Neural cell (in vitro differentiated cells): ENCODE data around the gene ZFPM1. TPM values are rescaled to one million over a fixed set of nuclear protein-coding genes. Genes with fewer than 3 reads are reported as not detected.

Experiments
- H2AFZ ChIP-seq: fragments of 200-600, 300-800 bp; sonication (generic), shearing (Covaris generic); 2 replicates; pipeline ENCODE4 v1.6.0; 2014; ENCODE audit warnings: low read depth, mild to moderate bottlenecking, antibody characterized with exemption, low read length, moderate library complexity
- H3F3A ChIP-seq: fragments of 200-600 bp; shearing (Covaris generic); 2 replicates; pipeline ENCODE4 v1.6.1; 2016; ENCODE audit warnings: mild to moderate bottlenecking, moderate library complexity, mixed read lengths, antibody characterized with exemption, low read length; ENCODE audit not compliant: insufficient read depth, poor library complexity, severe bottlenecking
- H3K27ac ChIP-seq: fragments of 200-600, 300-800 bp; sonication (generic), shearing (Covaris generic); 2 replicates; pipeline ENCODE4 v1.5.1; 2014; ENCODE audit warnings: mild to moderate bottlenecking, low read length, moderate library complexity
- H3K27me3 ChIP-seq: fragments of 300-800, 200-600 bp; sonication (generic), shearing (Covaris generic); 2 replicates; pipeline ENCODE4 v1.6.0; 2014; ENCODE audit warnings: mild to moderate bottlenecking, low read depth, low read length, moderate library complexity; ENCODE audit not compliant: insufficient read depth
- H3K36me3 ChIP-seq: fragments of 300-800, 200-600 bp; sonication (generic), shearing (Covaris generic); 2 replicates; pipeline ENCODE4 v1.5.1; 2014; ENCODE audit warnings: mild to moderate bottlenecking, antibody characterized with exemption, low read length, moderate library complexity; ENCODE audit not compliant: insufficient read depth
- H3K4me2 ChIP-seq: fragments of 300-800, 200-600 bp; sonication (generic), shearing (Covaris generic); 2 replicates; pipeline ENCODE4 v1.6.0; 2014; ENCODE audit warnings: mild to moderate bottlenecking, low read length
- H3K4me3 ChIP-seq: fragments of 300-800, 200-600 bp; sonication (generic), shearing (Covaris generic); 2 replicates; pipeline ENCODE4 v1.5.1; 2014; ENCODE audit warnings: mild to moderate bottlenecking, low read length, moderate library complexity
- H3K79me2 ChIP-seq: fragments of 200-600 bp; shearing (Covaris generic); replicated peaks from 2 replicates; pipeline ENCODE4 v1.6.0; 2014; ENCODE audit warnings: mild to moderate bottlenecking, low read length, moderate library complexity; ENCODE audit not compliant: insufficient read depth
- H3K9ac ChIP-seq: fragments of 300-800, 200-600 bp; sonication (generic), shearing (Covaris generic); 2 replicates; pipeline ENCODE4 v1.6.1; 2016; ENCODE audit warnings: mild to moderate bottlenecking, low read length, mixed read lengths
- H3K9me2 ChIP-seq: fragments of 200-600 bp; shearing (Covaris generic); 2 replicates; pipeline ENCODE4 v1.6.1; 2016; ENCODE audit warnings: mild to moderate bottlenecking, low read length, mixed read lengths; ENCODE audit not compliant: insufficient read depth
- H3K9me3 ChIP-seq: fragments of 200-600, 300-800 bp; sonication (generic), shearing (Covaris generic); 2 replicates; pipeline ENCODE4 v1.6.1; 2016; ENCODE audit warnings: mild to moderate bottlenecking, mixed run types, low read length, moderate library complexity, mixed read lengths
- H4K20me1 ChIP-seq: fragments of 200-600 bp; shearing (Covaris generic); 2 replicates; pipeline ENCODE4 v1.6.1; 2016; ENCODE audit warnings: mild to moderate bottlenecking, mixed run types; ENCODE audit not compliant: insufficient read depth
- CTCF ChIP-seq: fragments of 450-650 bp; IDR thresholded peaks from 2 replicates; pipeline ENCODE4 v1.5.1; 2014; ENCODE audit warnings: antibody characterized with exemption, mild to moderate bottlenecking, moderate library complexity; ENCODE audit not compliant: poor library complexity, severe bottlenecking
- EP300 ChIP-seq: fragments of 450-650 bp; conservative IDR thresholded peaks from 2 replicates; pipeline ENCODE4 v1.6.1; 2014; ENCODE audit warnings: antibody characterized with exemption, mild to moderate bottlenecking, moderate library complexity; ENCODE audit not compliant: poor library complexity, severe bottlenecking
- EZH2 ChIP-seq: fragments of 200-600, 300-800 bp; shearing (Covaris generic), sonication (generic); IDR thresholded peaks from 2 replicates; pipeline ENCODE4 v1.6.1; 2014; ENCODE audit warnings: antibody characterized with exemption, low read length, borderline replicate concordance, mild to moderate bottlenecking; ENCODE audit not compliant: insufficient read depth, poor library complexity, severe bottlenecking
- MXI1 ChIP-seq: fragments of 450-650 bp; conservative IDR thresholded peaks from 2 replicates; pipeline ENCODE4 v1.6.1; 2014; ENCODE audit warnings: antibody characterized with exemption, mild to moderate bottlenecking; ENCODE audit not compliant: poor library complexity, severe bottlenecking
- POLR2AphosphoS5 ChIP-seq: IDR thresholded peaks from 2 replicates; pipeline ENCODE4 v1.6.1; 2012
- RAD21 ChIP-seq: fragments of 450-650 bp; conservative IDR thresholded peaks from 2 replicates; pipeline ENCODE4 v1.6.1; 2014; ENCODE audit warnings: antibody characterized with exemption, mild to moderate bottlenecking, moderate library complexity
- REST ChIP-seq: IDR thresholded peaks from 2 replicates; pipeline ENCODE4 v1.6.1; 2012; ENCODE audit warnings: borderline replicate concordance
- SMC3 ChIP-seq: fragments of 450-650 bp; conservative IDR thresholded peaks from 2 replicates; pipeline ENCODE4 v1.6.1; 2014; ENCODE audit warnings: antibody characterized with exemption, mild to moderate bottlenecking, moderate library complexity; ENCODE audit not compliant: poor library complexity
- TAF1 ChIP-seq: IDR thresholded peaks from 2 replicates; pipeline ENCODE4 v1.6.1; 2012; ENCODE audit warnings: low read depth
- polyA plus RNA-seq: library from polyadenylated mRNA; depleted of rRNA; stranded (reverse); fragments of >200 nt; gene quantifications from 2 replicates; pipeline ENCODE4 v1.2.3, GENCODE V29; 2014

ZFPM1 gene
- polyA plus RNA-seq, 1 donor from 2014 or later = 0.41 TPM

GRCh38 chr16:88491001-88491559 is 38.0 kb downstream of the ZFPM1 start:
- Histone ChIP-seq H3K9me2 (no peaks in the 10 kb centered on the region), H3K4me2 (no peak overlapping the region), H3K79me2 (no peaks in the 10 kb centered on the region), H3K9me3 (no peaks in the 10 kb centered on the region), H3K4me3 (no peak overlapping the region), H3K27me3 (no peaks in the 10 kb centered on the region), H3K27ac (no peak overlapping the region), H3K36me3 (no peaks in the 10 kb centered on the region), H4K20me1 (no peaks in the 10 kb centered on the region), H2AFZ (no peak overlapping the region), H3F3A (no peaks in the 10 kb centered on the region), H3K9ac (no peak overlapping the region)
- no peak for TF ChIP-seq TAF1
- no peak for TF ChIP-seq REST
- TF ChIP-seq MXI1 = no peak
- TF ChIP-seq SMC3 = no peak

- Histone ChIP-seq H3K9ac (no peak overlapping the region), H4K20me1 (no peaks in the 10 kb centered on the region), H3K4me3 (no peak overlapping the region), H3F3A (no peaks in the 10 kb centered on the region), H3K27me3 (no peaks in the 10 kb centered on the region), H3K9me3 (no peaks in the 10 kb centered on the region), H2AFZ (no peak overlapping the region), H3K79me2 (no peaks in the 10 kb centered on the region), H3K9me2 (no peaks in the 10 kb centered on the region), H3K4me2 (no peak overlapping the region), H3K27ac (no peak overlapping the region), H3K36me3 (no peaks in the 10 kb centered on the region)
- TF ChIP-seq EP300 = no peak
- no peak for TF ChIP-seq RAD21
- TF ChIP-seq MXI1 = no peak
Observed at GRCh38 chr16:88491560-88492310, 38.7 kb downstream of the ZFPM1 start.

- no peaks in the 10 kb centered on the region for H3F3A ChIP-seq
- H3K4me3 ChIP-seq = no peak overlapping the region
- no peaks in the 10 kb centered on the region for H3K9me3 ChIP-seq
- no peak overlapping the region for H3K9ac ChIP-seq
- no peaks in the 10 kb centered on the region for H3K9me2 ChIP-seq
- no peaks in the 10 kb centered on the region for H3K79me2 ChIP-seq
- no peak overlapping the region for H3K4me2 ChIP-seq
- no peaks in the 10 kb centered on the region for H4K20me1 ChIP-seq
- no peaks in the 10 kb centered on the region for H3K36me3 ChIP-seq
- H3K27ac ChIP-seq = no peak overlapping the region
- TF ChIP-seq POLR2AphosphoS5 = no peak
- no peak for TF ChIP-seq TAF1
- TF ChIP-seq EZH2 = no peak
- no peak for TF ChIP-seq EP300
- TF ChIP-seq CTCF = no peak
- TF ChIP-seq MXI1 = no peak
- no peak for TF ChIP-seq REST
- TF ChIP-seq SMC3 = no peak
- no peak for TF ChIP-seq RAD21
- no peaks in the 10 kb centered on the region for H3K27me3 ChIP-seq
- no peak overlapping the region for H2AFZ ChIP-seq
Observed at GRCh38 chr16:88493879-88494278, 40.8 kb downstream of the ZFPM1 start.
